MM.1S (cell line): ENCODE results near the gene LRRC15.

Source experiments
- CTCF ChIP-seq: fragments of 300-600 bp; sonication (generic); IDR thresholded peaks from 2 replicates; pipeline ENCODE4 v1.5.1; 2016; ENCODE audit warnings: antibody characterized with exemption, low read length, mixed read lengths
- EZH2phosphoT487 ChIP-seq: fragments of 300-600 bp; sonication (generic); IDR thresholded peaks from 2 replicates; pipeline ENCODE4 v1.6.1; 2018; ENCODE audit warnings: antibody characterized with exemption, low read length

DNA sequence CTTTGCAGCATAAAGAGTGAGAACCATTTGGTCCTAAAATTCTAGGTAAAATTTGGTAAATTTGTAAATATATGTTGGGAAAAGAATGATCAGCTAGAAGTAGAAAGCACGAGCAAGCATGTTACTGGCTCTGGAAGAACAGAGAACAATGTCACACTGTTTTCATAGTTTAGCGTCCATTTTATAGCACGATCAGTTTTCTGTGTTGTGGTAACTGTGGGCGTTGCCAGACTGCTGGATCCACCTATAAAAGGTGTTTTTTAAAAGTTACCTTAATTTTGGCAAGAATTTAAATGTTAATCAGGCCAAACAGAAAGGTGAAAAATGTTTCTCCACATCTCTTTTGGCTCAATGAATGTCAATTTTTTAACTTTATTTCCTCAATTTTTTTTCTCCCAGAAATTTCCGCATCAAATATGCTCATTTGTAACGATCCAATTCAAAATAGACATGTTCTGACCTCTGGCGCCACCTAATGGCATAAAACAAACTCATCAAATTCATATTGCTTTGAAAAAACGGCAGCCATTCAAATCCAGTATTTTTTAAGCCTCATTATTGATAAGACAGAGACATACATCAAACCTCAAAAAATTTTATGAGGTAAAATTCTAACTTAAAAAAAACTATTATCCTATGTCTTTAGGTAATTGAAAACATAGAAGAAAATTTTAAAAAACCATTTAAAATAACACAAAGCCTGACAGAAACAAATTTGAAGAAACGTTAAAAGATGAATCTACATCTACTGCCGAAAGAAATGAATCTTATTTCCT, 35.0 kb upstream of the LRRC15 start:
- peak; percentile 83 for TF ChIP-seq CTCF
- TF ChIP-seq EZH2phosphoT487, result no peak
